Activated naive CD4-positive, alpha-beta T cell treated with anti-CD3 and anti-CD28 coated beads, Interleukin-2, amount 50 U/mL, for 24 hours (primary cell): ENCODE data around the gene NPAP1.

ENCODE experiments used
- H3K27ac Mint-ChIP-seq: one replicate; pipeline ENCODE4 v1.8.0; 2021; ENCODE audit warnings: mild to moderate bottlenecking, mixed read lengths
- H3K27me3 Mint-ChIP-seq: one replicate; pipeline ENCODE4 v1.8.0; 2021; ENCODE audit warnings: mixed read lengths
- H3K36me3 Mint-ChIP-seq: one replicate; pipeline ENCODE4 v1.8.0; 2021; ENCODE audit warnings: mixed read lengths
- H3K4me1 Mint-ChIP-seq: one replicate; pipeline ENCODE4 v1.8.0; 2021; ENCODE audit warnings: mixed read lengths
- H3K4me3 Mint-ChIP-seq: one replicate; pipeline ENCODE4 v1.8.0; 2021; ENCODE audit warnings: mild to moderate bottlenecking, mixed read lengths
- H3K9me3 Mint-ChIP-seq: one replicate; pipeline ENCODE4 v1.8.0; 2021; ENCODE audit warnings: mixed read lengths

The NPAP1 gene

GRCh38 chr15:24729760-24730159 lies 54.2 kb downstream of the NPAP1 start:
- no peaks in the 10 kb centered on the region for H3K36me3 Mint-ChIP-seq

More at GRCh38 chr15:24729760-24730159, 54.2 kb downstream of the NPAP1 start:
- no peaks in the 10 kb centered on the region for H3K27me3 Mint-ChIP-seq
- no peak overlapping the region for H3K4me3 Mint-ChIP-seq
- H3K27ac Mint-ChIP-seq: no peak overlapping the region
- no peaks in the 10 kb centered on the region for H3K4me1 Mint-ChIP-seq
- peaks cover 14% of the 10 kb centered on the region for H3K9me3 Mint-ChIP-seq
